IMR-90 (cell line): ENCODE measurements around the gene CALCOCO1. TPM values are rescaled to one million over a fixed set of nuclear protein-coding genes. Genes with fewer than 3 reads are reported as not detected.

Experiments
- ATAC-seq: fragments of 200-7000 bp; cut with Tn5 transposase; 2 replicates; pipeline ENCODE4 v1.9.1; 2020; ENCODE audit warnings: low read depth, mild to moderate bottlenecking, moderate library complexity
- BruUV-seq: library from RNA; stranded (reverse); fragments of 400-500 nt; replicated peaks from 2 replicates; lab custom pipeline; 2021; lab: Mats Ljungman, UMichigan
- CTCF ChIA-PET: fragments of 300-600 bp; formaldehyde crosslinking; extraction: SDS; loops from one replicate; lab custom pipeline; 2021; ENCODE audit warnings: antibody characterized with exemption; lab: Yijun Ruan, JAX
- POLR2A ChIA-PET: fragments of 300-600 bp; sonication (Branson Sonifier 250); formaldehyde crosslinking; loops from one replicate; lab custom pipeline; 2022; ENCODE audit warnings: antibody characterized with exemption; ENCODE audit not compliant: unreplicated experiment; lab: Charles Lee
- DNase-seq: peaks from one replicate; pipeline ENCODE4 v3.0.0; 2013
- H2AFZ ChIP-seq: replicated peaks from 2 replicates; pipeline ENCODE3; 2013; ENCODE audit warnings: low read length, mild to moderate bottlenecking; ENCODE audit not compliant: poor library complexity
- H2AK5ac ChIP-seq: 2 replicates; pipeline ENCODE4 v1.6.1; 2013; ENCODE audit warnings: low read depth, low read length, inconsistent platforms
- H2AK9ac ChIP-seq: replicated peaks from 2 replicates; pipeline ENCODE3; 2013; ENCODE audit warnings: mild to moderate bottlenecking, low read depth, low read length, moderate library complexity; ENCODE audit not compliant: poor library complexity
- H2BK120ac ChIP-seq: 2 replicates; pipeline ENCODE4 v1.6.1; 2013; ENCODE audit warnings: low read depth, low read length, inconsistent platforms
- H2BK15ac ChIP-seq: 3 replicates; pipeline ENCODE4 v1.6.1; 2013; ENCODE audit warnings: low read depth, low read length, inconsistent platforms
- H2BK20ac ChIP-seq: 2 replicates; pipeline ENCODE4 v1.6.1; 2013; ENCODE audit warnings: low read depth, mild to moderate bottlenecking, inconsistent platforms, low read length, moderate library complexity
- H2BK5ac ChIP-seq: 2 replicates; pipeline ENCODE4 v1.6.1; 2013; ENCODE audit warnings: mild to moderate bottlenecking, low read depth, low read length, inconsistent platforms; ENCODE audit not compliant: poor library complexity, severe bottlenecking
- H3K14ac ChIP-seq: replicated peaks from 2 replicates; pipeline ENCODE4 v1.6.1; 2013; ENCODE audit warnings: low read depth, low read length, inconsistent platforms
- H3K18ac ChIP-seq: 2 replicates; pipeline ENCODE4 v1.6.1; 2013; ENCODE audit warnings: low read depth, low read length, control low read depth
- H3K23ac ChIP-seq: 2 replicates; pipeline ENCODE4 v1.6.1; 2013; ENCODE audit warnings: low read depth, low read length, inconsistent platforms
- H3K27ac ChIP-seq: 2 replicates; pipeline ENCODE4 v1.5.1; 2013; ENCODE audit warnings: mild to moderate bottlenecking, control low read depth, low read length; ENCODE audit not compliant: insufficient read depth
- H3K27me3 ChIP-seq: 2 replicates; pipeline ENCODE4 v1.6.1; 2013; ENCODE audit warnings: low read length; ENCODE audit not compliant: control insufficient read depth, insufficient read depth
- H3K36me3 ChIP-seq: 2 replicates; pipeline ENCODE4 v1.6.1; 2013; ENCODE audit warnings: low read length, mixed read lengths; ENCODE audit not compliant: control insufficient read depth, insufficient read depth
- H3K4ac ChIP-seq: 2 replicates; pipeline ENCODE4 v1.6.1; 2013; ENCODE audit warnings: low read depth, low read length, inconsistent platforms
- H3K4me1 ChIP-seq: 2 replicates; pipeline ENCODE4 v1.6.1; 2013; ENCODE audit warnings: low read length, mixed read lengths; ENCODE audit not compliant: control insufficient read depth, insufficient read depth
- H3K4me2 ChIP-seq: 2 replicates; pipeline ENCODE4 v1.6.1; 2013; ENCODE audit warnings: low read depth, mild to moderate bottlenecking, control low read depth, low read length, moderate library complexity
- H3K4me3 ChIP-seq: 2 replicates; pipeline ENCODE4 v1.5.1; 2013; ENCODE audit warnings: low read depth, mild to moderate bottlenecking, control low read depth, low read length, moderate library complexity; ENCODE audit not compliant: insufficient read depth
- H3K56ac ChIP-seq: 2 replicates; pipeline ENCODE4 v1.6.1; 2013; ENCODE audit warnings: low read length, inconsistent platforms; ENCODE audit not compliant: insufficient read depth; ENCODE audit errors: extremely low read depth
- H3K79me1 ChIP-seq, 2 experiments: 2 replicates each; pipeline ENCODE4 v1.6.1; 2013; ENCODE audit warnings: low read length in 2 of 2, inconsistent platforms in 1 of 2, low read depth in 1 of 2
- H3K9ac ChIP-seq: 2 replicates; pipeline ENCODE4 v1.6.1; 2013; ENCODE audit warnings: low read depth, low read length, control low read depth
- H3K9me1 ChIP-seq: 2 replicates; pipeline ENCODE4 v1.6.1; 2013; ENCODE audit warnings: low read length, inconsistent platforms; ENCODE audit not compliant: insufficient read depth
- H3K9me3 ChIP-seq: 2 replicates; pipeline ENCODE4 v1.6.1; 2013; ENCODE audit warnings: low read length; ENCODE audit not compliant: control insufficient read depth, insufficient read depth
- H4K20me1 ChIP-seq: 2 replicates; pipeline ENCODE4 v1.6.1; 2013; ENCODE audit warnings: low read length, inconsistent platforms; ENCODE audit not compliant: insufficient read depth
- H4K5ac ChIP-seq: 2 replicates; pipeline ENCODE4 v1.6.1; 2013; ENCODE audit warnings: mild to moderate bottlenecking, low read depth, low read length, control low read depth
- H4K8ac ChIP-seq, 2 experiments: 2 replicates each; pipeline ENCODE4 v1.6.1; 2013; ENCODE audit warnings: low read depth in 2 of 2, low read length in 2 of 2, control low read depth in 1 of 2, inconsistent platforms in 1 of 2
- H4K91ac ChIP-seq: 2 replicates; pipeline ENCODE4 v1.6.1; 2013; ENCODE audit warnings: low read depth, low read length, inconsistent platforms; ENCODE audit not compliant: insufficient read depth
- BHLHE40 ChIP-seq: fragments of 150-350 bp; IDR thresholded peaks from 2 replicates; pipeline ENCODE4 v1.6.1; 2016; ENCODE audit warnings: mild to moderate bottlenecking, low read depth, low read length
- CEBPB ChIP-seq: IDR thresholded peaks from 2 replicates; pipeline ENCODE4 v1.6.1; 2012; ENCODE audit warnings: low read depth, low read length, improper control_type of control experiment
- CHD1 ChIP-seq: IDR thresholded peaks from 2 replicates; pipeline ENCODE4 v1.6.1; 2012; ENCODE audit warnings: low read depth, low read length, improper control_type of control experiment
- FOS ChIP-seq: fragments of 150-350 bp; IDR thresholded peaks from 2 replicates; pipeline ENCODE4 v1.6.1; 2016; ENCODE audit warnings: low read depth, low read length
- MAFK ChIP-seq: IDR thresholded peaks from 2 replicates; pipeline ENCODE4 v1.6.1; 2012; ENCODE audit warnings: low read depth, low read length, improper control_type of control experiment
- MAZ ChIP-seq: IDR thresholded peaks from 2 replicates; pipeline ENCODE4 v1.6.1; 2012; ENCODE audit warnings: low read depth, mild to moderate bottlenecking, low read length, improper control_type of control experiment, moderate library complexity, borderline replicate concordance
- MXI1 ChIP-seq: IDR thresholded peaks from 2 replicates; pipeline ENCODE4 v1.6.1; 2012; ENCODE audit warnings: low read depth, mild to moderate bottlenecking, low read length, moderate library complexity, borderline replicate concordance
- NFE2L2 ChIP-seq: fragments of 150-350 bp; IDR thresholded peaks from 2 replicates; pipeline ENCODE4 v1.6.1; 2016; ENCODE audit warnings: low read depth, mild to moderate bottlenecking, low read length
- POLR2A ChIP-seq: IDR thresholded peaks from 2 replicates; pipeline ENCODE4 v1.6.1; 2012; ENCODE audit warnings: mild to moderate bottlenecking, low read depth, low read length
- RAD21 ChIP-seq: IDR thresholded peaks from 2 replicates; pipeline ENCODE4 v1.6.1; 2012; ENCODE audit warnings: low read length, improper control_type of control experiment
- RCOR1 ChIP-seq: IDR thresholded peaks from 2 replicates; pipeline ENCODE4 v1.6.1; 2012; ENCODE audit warnings: mild to moderate bottlenecking, low read length, improper control_type of control experiment; ENCODE audit not compliant: insufficient replicate concordance
- RFX5 ChIP-seq: IDR thresholded peaks from 2 replicates; pipeline ENCODE4 v1.8.0; 2012; ENCODE audit warnings: low read depth, mild to moderate bottlenecking, low read length, moderate library complexity
- SMC3 ChIP-seq: fragments of 150-350 bp; IDR thresholded peaks from 2 replicates; pipeline ENCODE4 v1.6.1; 2016; ENCODE audit warnings: low read depth, mild to moderate bottlenecking, antibody characterized with exemption, low read length, moderate library complexity
- WGBS, 2 experiments: methylation state at CpG; one replicate each; pipeline versions ENCODE4 v1.1.5 to v1.1.7; 2013; ENCODE audit warnings: missing lambda C conversion rate in 2 of 2; ENCODE audit not compliant: insufficient read length in 1 of 2; ENCODE audit errors: extremely low coverage in 2 of 2; 5-methylcytosine and 5-hydroxymethylcytosine counted together
- dilution Hi-C: fragments of 300-500 bp; cut with HindIII; formaldehyde crosslinking; loops from one replicate; pipeline ENCODE4 v1.14.3; 2018; ENCODE audit warnings: low sequenced_read_pairs; ENCODE audit not compliant: unreplicated experiment
- in situ Hi-C: fragments of 300-500 bp; cut with MboI; formaldehyde crosslinking; loops from 3 replicates; pipeline ENCODE4 v1.14.3; 2019; ENCODE audit warnings: low sequenced_read_pairs, inconsistent platforms, mixed read lengths
- intact Hi-C: fragments of 100-400 bp; cut with micrococcal nuclease; formaldehyde crosslinking; loops from 2 replicates; pipeline ENCODE4 v1.10.0; 2022
- polyA plus RNA-seq, 3 experiments: library from polyadenylated mRNA; depleted of rRNA; stranded (reverse); fragments of >200 nt; gene quantifications; 2 replicates each; pipeline ENCODE4 v1.2.3, GENCODE V29; 2012; ENCODE audit warnings: low replicate concordance in 1 of 3
- total RNA-seq: library from RNA; depleted of rRNA; stranded (reverse); fragments of >200 nt; gene quantifications from 2 replicates; pipeline ENCODE4 v1.2.3, GENCODE V29; 2012
- TF ChIP-seq, protein P1 (sequence below): conservative IDR thresholded peaks from 2 replicates; pipeline ENCODE4 v1.5.1; 2012; ENCODE audit warnings: mild to moderate bottlenecking, low read depth, low read length, improper control_type of control experiment
- TF ChIP-seq, protein P2 (sequence below): fragments of 150-350 bp; IDR thresholded peaks from 2 replicates; pipeline ENCODE4 v1.6.1; 2016; ENCODE audit warnings: low read depth, mild to moderate bottlenecking, low read length, moderate library complexity, borderline replicate concordance
- TF ChIP-seq, protein P3 (sequence below): fragments of 150-350 bp; IDR thresholded peaks from 2 replicates; pipeline ENCODE4 v1.6.1; 2017; ENCODE audit warnings: mild to moderate bottlenecking, antibody characterized with exemption, low read length, low read depth

The CALCOCO1 gene
- total and polyA plus RNA-seq, 2 of the 4 experiments (the other 2 are of a cell fraction): 156 to 169 TPM

DNA sequence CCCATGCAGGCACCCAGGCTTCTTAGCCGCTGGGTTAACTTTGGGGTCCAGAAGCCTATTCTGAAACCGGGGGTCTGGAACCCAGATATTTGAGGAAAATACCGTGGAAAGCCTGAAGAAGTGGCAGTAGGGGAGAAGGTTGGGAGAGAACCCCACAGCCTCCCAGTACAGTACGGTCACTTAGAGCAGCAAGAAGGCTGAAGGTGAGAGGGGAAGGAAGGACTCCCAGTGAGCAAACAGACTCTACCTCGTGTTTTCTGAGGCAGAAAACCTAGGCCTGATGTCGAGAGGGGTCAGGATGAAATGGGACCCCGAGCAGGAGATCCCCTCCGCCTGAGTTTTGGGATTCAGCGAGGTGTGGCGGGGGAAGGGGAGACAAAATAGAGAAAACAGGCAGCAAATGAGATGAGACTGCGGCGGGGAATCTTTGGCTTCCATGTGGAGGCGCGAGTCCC, 10.7 kb upstream of the CALCOCO1 start:
- in situ Hi-C loops: no loop called here

More for the DNA sequence above, 10.7 kb upstream of the CALCOCO1 start:
- Histone ChIP-seq H2AFZ (no peak overlapping the region), H3K9me1 (no peaks in the 10 kb centered on the region; the same call in 1 of the 2 replicates), H3K27me3 (peaks cover 79% of the 10 kb centered on the region), H2BK5ac (no peak overlapping the region), H3K9me3 (0 out of 2 replicates have a peak, but pooled peaks cover 2% of the 10 kb centered on the region), H3K4ac (no peak overlapping the region), H3K4me3 (no peak overlapping the region), H2AK9ac (no peak overlapping the region), H3K18ac (no peak overlapping the region), H2BK120ac (no peak overlapping the region), H4K8ac (no peak overlapping the region), H2AK5ac (no peak overlapping the region), H3K56ac (no peak overlapping the region), H3K9ac (no peak overlapping the region), H4K91ac (no peak overlapping the region), H3K79me1 (no peaks in the 10 kb centered on the region), H3K4me2 (no peak overlapping the region), H2BK15ac (no peak overlapping the region), H4K5ac (no peak overlapping the region), H3K14ac (no peak overlapping the region), H3K27ac (no peak overlapping the region), H4K20me1 (no peaks in the 10 kb centered on the region), H2BK20ac (no peak overlapping the region), H3K36me3 (no peaks in the 10 kb centered on the region), H3K23ac (no peak overlapping the region), H3K4me1 (no peaks in the 10 kb centered on the region)
- TF ChIP-seq BHLHE40: no peak
- TF ChIP-seq, protein P1, sequence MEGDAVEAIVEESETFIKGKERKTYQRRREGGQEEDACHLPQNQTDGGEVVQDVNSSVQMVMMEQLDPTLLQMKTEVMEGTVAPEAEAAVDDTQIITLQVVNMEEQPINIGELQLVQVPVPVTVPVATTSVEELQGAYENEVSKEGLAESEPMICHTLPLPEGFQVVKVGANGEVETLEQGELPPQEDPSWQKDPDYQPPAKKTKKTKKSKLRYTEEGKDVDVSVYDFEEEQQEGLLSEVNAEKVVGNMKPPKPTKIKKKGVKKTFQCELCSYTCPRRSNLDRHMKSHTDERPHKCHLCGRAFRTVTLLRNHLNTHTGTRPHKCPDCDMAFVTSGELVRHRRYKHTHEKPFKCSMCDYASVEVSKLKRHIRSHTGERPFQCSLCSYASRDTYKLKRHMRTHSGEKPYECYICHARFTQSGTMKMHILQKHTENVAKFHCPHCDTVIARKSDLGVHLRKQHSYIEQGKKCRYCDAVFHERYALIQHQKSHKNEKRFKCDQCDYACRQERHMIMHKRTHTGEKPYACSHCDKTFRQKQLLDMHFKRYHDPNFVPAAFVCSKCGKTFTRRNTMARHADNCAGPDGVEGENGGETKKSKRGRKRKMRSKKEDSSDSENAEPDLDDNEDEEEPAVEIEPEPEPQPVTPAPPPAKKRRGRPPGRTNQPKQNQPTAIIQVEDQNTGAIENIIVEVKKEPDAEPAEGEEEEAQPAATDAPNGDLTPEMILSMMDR: no peak
- TF ChIP-seq, protein P2, sequence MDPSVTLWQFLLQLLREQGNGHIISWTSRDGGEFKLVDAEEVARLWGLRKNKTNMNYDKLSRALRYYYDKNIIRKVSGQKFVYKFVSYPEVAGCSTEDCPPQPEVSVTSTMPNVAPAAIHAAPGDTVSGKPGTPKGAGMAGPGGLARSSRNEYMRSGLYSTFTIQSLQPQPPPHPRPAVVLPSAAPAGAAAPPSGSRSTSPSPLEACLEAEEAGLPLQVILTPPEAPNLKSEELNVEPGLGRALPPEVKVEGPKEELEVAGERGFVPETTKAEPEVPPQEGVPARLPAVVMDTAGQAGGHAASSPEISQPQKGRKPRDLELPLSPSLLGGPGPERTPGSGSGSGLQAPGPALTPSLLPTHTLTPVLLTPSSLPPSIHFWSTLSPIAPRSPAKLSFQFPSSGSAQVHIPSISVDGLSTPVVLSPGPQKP: no peak
- TF ChIP-seq RAD21: no peak
- no peak for TF ChIP-seq RFX5
- no peak for TF ChIP-seq CEBPB
- no peak for TF ChIP-seq RCOR1
- TF ChIP-seq CHD1: no peak
- no peak for TF ChIP-seq POLR2A
- TF ChIP-seq MAFK: no peak
- no peak for TF ChIP-seq MXI1
- TF ChIP-seq MAZ: no peak
- TF ChIP-seq SMC3: no peak
- no peak for TF ChIP-seq FOS
- TF ChIP-seq NFE2L2: no peak
- TF ChIP-seq, protein P3, sequence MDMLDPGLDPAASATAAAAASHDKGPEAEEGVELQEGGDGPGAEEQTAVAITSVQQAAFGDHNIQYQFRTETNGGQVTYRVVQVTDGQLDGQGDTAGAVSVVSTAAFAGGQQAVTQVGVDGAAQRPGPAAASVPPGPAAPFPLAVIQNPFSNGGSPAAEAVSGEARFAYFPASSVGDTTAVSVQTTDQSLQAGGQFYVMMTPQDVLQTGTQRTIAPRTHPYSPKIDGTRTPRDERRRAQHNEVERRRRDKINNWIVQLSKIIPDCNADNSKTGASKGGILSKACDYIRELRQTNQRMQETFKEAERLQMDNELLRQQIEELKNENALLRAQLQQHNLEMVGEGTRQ: no peak
- ChIA-PET CTCF (no interaction called here), POLR2A (no interaction called here)
- no TSS peak for BruUV-seq
- DNase-seq: no peak
- dilution Hi-C loops (no loop called here), intact Hi-C loops (no loop called here)
- no peak for ATAC-seq
- 18% methylated on average over 7 of the region's 14 CpGs; no CpG with 5 or more reads in 1 of the 2 experiments for WGBS, 2 experiments
